ENCODE data around the gene ZNF277. TPM values are rescaled to one million over a fixed set of nuclear protein-coding genes. Genes with fewer than 3 reads are reported as not detected.

Gene ZNF277
- total RNA-seq, 4 donors from 2014 or later, result 28.4 to 45.4 (median 36.5) TPM

DNA sequence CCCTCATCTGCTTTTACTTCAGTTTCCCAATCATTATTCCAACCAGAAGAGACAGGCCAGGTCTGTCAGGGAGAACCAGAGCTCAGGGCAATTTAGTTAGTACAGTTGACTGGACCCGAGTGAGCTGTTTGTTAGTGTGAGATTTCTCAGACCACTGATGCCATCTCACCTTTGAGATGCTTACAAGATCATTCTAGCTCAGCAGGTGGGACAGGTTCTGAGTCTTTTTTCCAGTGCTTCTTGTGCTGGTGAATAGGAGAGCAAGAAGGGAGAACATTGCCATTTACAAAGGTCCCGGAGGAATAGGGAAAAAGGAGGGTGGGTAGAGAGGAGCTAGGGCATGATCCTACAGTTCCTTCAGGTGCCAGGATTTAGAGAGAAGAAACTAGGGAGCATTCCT is 131.4 kb downstream of the ZNF277 start:
- no peak overlapping the region for H3K4me3 ChIP-seq (replicated peaks in 1 of 3)
- H3K4me1 ChIP-seq, result no peaks in the 10 kb centered on the region
- no peaks in the 10 kb centered on the region for H3K9me3 ChIP-seq
- H3K27me3 ChIP-seq, result no peaks in the 10 kb centered on the region
- H3K36me3 ChIP-seq, result peaks cover 3 to 21% of the 10 kb centered on the region in 2 donors
- TF ChIP-seq CTCF (IDR thresholded peaks at IDR 0.05) (no peak), POLR2A (IDR thresholded peaks at IDR 0.05) (no peak)
- no peak for DNase-seq
- 88 to 93% methylated on average over 2 of the region's 2 CpGs for WGBS, 2 donors
- intact Hi-C loops (cut with DNase I), result no loop called here
- no peak overlapping the region for H3K27ac ChIP-seq

- Histone ChIP-seq H3K4me1 (no peaks in the 10 kb centered on the region), H3K9me3 (no peaks in the 10 kb centered on the region), H3K27ac (no peak overlapping the region), H3K27me3 (no peaks in the 10 kb centered on the region), H3K36me3 (peaks cover 3 to 24% of the 10 kb centered on the region in 2 donors), H3K4me3 (replicated peaks in 1 of 3) (no peak overlapping the region)
- 93 to 95% methylated on average over 4 of the region's 4 CpGs for WGBS, 2 donors
- intact Hi-C loops (cut with DNase I), result no loop called here
- no peak for TF ChIP-seq CTCF (IDR thresholded peaks at IDR 0.05)
- no peak for TF ChIP-seq POLR2A (IDR thresholded peaks at IDR 0.05)
- no peak for DNase-seq
These were observed 132.3 kb downstream of the ZNF277 start for GRCh38 chr7:112338786-112339185.

- Histone ChIP-seq H3K27ac (no peak overlapping the region), H3K4me3 (replicated peaks in 1 of 3) (no peak overlapping the region), H3K4me1 (no peaks in the 10 kb centered on the region), H3K36me3 (peaks cover 3 to 24% of the 10 kb centered on the region in 2 donors), H3K27me3 (no peaks in the 10 kb centered on the region), H3K9me3 (no peaks in the 10 kb centered on the region)
- TF ChIP-seq CTCF (IDR thresholded peaks at IDR 0.05) (no peak), POLR2A (IDR thresholded peaks at IDR 0.05) (no peak)
- intact Hi-C loops (cut with DNase I), result no loop called here
- 76 to 87% methylated on average over 2 of the region's 2 CpGs for WGBS, 2 donors
- DNase-seq, result no peak
These were observed 135.0 kb downstream of the ZNF277 start for GRCh38 chr7:112341464-112341863.

GRCh38 chr7:112346381-112347060 is 140.0 kb downstream of the ZNF277 start:
- no peak for TF ChIP-seq POLR2A (IDR thresholded peaks at IDR 0.05)
- DNase-seq, result no peak
- Histone ChIP-seq H3K27me3 (no peaks in the 10 kb centered on the region), H3K36me3 (peaks cover 2 to 13% of the 10 kb centered on the region in 2 donors), H3K4me1 (peaks cover 0 to 3% of the 10 kb centered on the region in 2 donors), H3K4me3 (replicated peaks in 1 of 3) (no peak overlapping the region), H3K9me3 (no peaks in the 10 kb centered on the region), H3K27ac (no peak overlapping the region)
- WGBS, 2 donors, result 76 to 77% methylated on average over 4 of the region's 4 CpGs
- intact Hi-C loops (cut with DNase I), result no loop called here

GRCh38 chr7:112347088-112347487 is 140.6 kb downstream of the ZNF277 start:
- Histone ChIP-seq H3K27ac (no peak overlapping the region), H3K4me1 (peaks cover 0 to 3% of the 10 kb centered on the region in 2 donors), H3K36me3 (peaks cover 0 to 10% of the 10 kb centered on the region in 2 donors), H3K9me3 (no peaks in the 10 kb centered on the region), H3K27me3 (no peaks in the 10 kb centered on the region), H3K4me3 (replicated peaks in 1 of 3) (no peak overlapping the region)
- DNase-seq, result no peak
- intact Hi-C loops (cut with DNase I), result no loop called here
- TF ChIP-seq CTCF (IDR thresholded peaks at IDR 0.05) (no peak), POLR2A (IDR thresholded peaks at IDR 0.05) (no peak)
